Measurements from ENCODE around the gene DLEC1.
"Not testable (repeated sequence)": the region's sequence is repeated elsewhere in the genome, so short reads cannot be mapped to it uniquely, and the experiment has no call there.

DLEC1 gene

DNA sequence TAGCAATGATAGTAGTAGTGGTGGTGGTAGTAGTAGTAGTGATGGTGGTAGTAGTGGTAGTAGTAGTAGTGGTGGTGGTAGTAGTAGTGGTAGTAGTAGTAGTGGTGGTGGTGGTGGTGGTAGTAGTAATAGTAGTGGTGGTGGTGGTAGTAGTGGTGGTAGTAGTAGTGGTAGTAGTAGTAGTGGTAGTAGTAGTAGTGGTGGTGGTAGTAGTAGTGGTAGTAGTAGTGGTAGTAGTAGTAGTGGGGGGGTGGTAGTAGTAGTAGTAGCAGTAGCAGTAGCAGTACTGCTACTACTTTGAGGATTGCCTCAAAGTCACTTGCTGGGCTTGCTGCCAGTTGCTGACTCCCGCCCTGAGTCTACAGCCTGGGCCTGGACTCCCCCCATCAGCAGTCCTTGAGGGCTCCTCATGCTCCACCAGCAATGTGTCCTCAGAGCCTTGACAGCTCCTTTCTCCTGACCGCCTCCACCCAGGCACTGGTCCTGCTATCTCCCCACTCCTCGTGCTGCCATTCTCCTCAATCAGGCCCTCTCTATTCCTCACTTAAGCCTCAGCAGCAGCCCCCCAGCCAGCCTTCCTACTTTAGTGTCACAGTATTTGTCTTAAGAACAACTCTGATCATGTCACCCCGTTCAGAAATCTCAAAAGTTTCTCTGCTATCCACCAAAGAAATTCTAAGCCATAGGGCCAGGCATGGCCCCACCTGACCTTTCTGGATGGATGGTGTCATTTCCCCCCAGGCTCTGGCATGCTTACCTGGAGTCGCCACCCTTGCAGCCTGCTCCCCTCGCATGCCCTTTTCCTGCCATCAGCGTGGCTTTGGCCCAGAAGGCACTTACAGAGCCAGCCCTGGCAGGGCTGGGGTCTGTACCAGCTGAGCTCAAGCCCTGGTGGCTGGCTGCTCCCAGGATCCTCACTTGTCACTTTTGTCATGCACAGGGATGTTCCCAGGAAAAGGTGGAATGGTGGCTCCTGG, 45.6 kb downstream of the DLEC1 start:
- TF ChIP-seq, protein P1, sequence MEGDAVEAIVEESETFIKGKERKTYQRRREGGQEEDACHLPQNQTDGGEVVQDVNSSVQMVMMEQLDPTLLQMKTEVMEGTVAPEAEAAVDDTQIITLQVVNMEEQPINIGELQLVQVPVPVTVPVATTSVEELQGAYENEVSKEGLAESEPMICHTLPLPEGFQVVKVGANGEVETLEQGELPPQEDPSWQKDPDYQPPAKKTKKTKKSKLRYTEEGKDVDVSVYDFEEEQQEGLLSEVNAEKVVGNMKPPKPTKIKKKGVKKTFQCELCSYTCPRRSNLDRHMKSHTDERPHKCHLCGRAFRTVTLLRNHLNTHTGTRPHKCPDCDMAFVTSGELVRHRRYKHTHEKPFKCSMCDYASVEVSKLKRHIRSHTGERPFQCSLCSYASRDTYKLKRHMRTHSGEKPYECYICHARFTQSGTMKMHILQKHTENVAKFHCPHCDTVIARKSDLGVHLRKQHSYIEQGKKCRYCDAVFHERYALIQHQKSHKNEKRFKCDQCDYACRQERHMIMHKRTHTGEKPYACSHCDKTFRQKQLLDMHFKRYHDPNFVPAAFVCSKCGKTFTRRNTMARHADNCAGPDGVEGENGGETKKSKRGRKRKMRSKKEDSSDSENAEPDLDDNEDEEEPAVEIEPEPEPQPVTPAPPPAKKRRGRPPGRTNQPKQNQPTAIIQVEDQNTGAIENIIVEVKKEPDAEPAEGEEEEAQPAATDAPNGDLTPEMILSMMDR (IDR thresholded peaks at IDR 0.05; ENCODE audit: low read depth, low read length, missing control alignments) = no peak
- DNase-seq (ENCODE audit: low read depth) = peak; percentile 16
- in situ Hi-C loops (cut with HindIII; ENCODE audit: low sequenced_read_pairs) = loop anchor here (5.0 kb wide), 1 partner anchor 43 kb away; no protein-coding TSS in a partner anchor
- no peak overlapping the region for H3K4me3 ChIP-seq (ENCODE audit: low read depth, low read length)

DNA sequence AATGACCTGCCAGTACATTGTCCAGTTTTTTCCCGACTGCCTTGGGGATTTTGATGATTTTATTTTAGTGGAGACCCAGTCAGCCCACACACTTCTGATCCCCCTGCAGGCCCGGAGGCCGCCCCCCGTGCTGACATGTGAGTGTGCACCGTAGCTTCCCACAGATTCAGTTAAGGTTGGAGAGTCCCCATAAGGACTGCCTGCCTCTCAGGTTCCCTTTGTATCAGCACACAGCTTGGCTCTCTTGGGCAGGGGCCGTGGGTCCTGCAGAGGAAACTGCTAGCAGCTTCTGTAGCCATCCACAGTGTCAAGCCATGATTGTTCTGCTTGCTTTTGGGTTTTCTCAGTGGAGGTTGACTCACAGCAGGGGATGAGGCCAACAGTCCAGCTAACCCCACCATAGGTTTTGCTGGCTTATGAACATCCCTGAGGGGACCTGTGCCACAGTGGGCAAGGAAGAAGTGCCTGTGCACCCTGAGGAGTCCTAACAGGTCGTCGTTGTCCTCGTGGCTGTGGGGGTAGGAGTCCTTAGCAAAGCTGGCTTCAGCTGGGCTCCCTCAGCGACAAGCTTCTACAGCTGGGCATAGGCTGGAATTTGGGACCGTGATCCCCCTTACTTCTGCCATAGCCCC, 46.4 kb downstream of the DLEC1 start:
- in situ Hi-C loops (cut with HindIII; ENCODE audit: low sequenced_read_pairs) = loop anchor here (5.0 kb wide), 1 partner anchor 42 kb away; no protein-coding TSS in a partner anchor
- no peak overlapping the region for H3K4me3 ChIP-seq (ENCODE audit: low read depth, low read length)
- DNase-seq (ENCODE audit: low read depth) = no peak
- TF ChIP-seq, protein P1 (IDR thresholded peaks at IDR 0.05; ENCODE audit: low read depth, low read length, missing control alignments) = no peak

DNA sequence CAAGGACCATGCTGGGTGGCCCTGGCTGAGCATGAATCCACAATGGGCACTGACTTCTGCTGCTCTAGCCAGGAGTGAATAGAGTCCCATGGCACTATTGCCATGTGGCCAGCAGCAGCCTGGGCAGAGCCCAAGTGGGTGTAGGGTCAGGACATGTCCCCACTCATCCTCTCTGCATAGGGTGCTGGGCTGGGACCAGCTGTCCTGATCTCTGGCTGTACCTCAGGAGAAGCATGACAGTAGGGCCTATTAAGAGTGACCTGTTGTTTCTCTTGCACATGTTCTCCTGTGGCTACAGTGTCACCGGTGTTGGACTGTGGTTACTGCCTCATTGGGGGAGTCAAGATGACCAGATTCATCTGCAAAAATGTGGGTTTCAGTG, 46.9 kb downstream of the DLEC1 start:
- no peak for DNase-seq (ENCODE audit: low read depth)
- in situ Hi-C loops (cut with HindIII; ENCODE audit: low sequenced_read_pairs) = loop anchor here (5.0 kb wide), 1 partner anchor 41 kb away; no protein-coding TSS in a partner anchor
- no peak overlapping the region for H3K4me3 ChIP-seq (ENCODE audit: low read depth, low read length)
- TF ChIP-seq, protein P1 (IDR thresholded peaks at IDR 0.05; ENCODE audit: low read depth, low read length, missing control alignments) = no peak

DNA sequence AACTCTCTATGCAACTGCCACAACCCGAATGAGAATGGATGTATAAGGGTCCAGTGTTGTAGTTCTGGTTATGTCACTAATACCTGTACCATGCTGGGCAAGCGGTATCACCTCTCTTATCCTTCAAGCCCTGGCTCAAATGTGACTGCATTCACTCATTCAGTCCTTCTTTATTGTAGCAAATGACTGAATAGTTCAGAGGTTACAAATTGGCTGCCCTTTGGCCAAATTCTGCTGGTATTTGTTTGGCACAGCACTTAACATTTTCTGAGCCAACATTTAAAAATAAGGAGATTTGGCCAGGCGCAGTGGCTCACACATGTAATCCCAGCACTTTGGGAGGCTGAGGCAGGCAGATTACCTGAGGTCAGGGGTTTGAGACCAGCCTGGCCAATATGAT, 47.5 kb downstream of the DLEC1 start:
- DNase-seq (ENCODE audit: low read depth) = no peak
- TF ChIP-seq, protein P1 (IDR thresholded peaks at IDR 0.05; ENCODE audit: low read depth, low read length, missing control alignments) = no peak
- H3K4me3 ChIP-seq (ENCODE audit: low read depth, low read length) = no peak overlapping the region
- in situ Hi-C loops (cut with HindIII; ENCODE audit: low sequenced_read_pairs) = loop anchor here (5.0 kb wide), 1 partner anchor 41 kb away; no protein-coding TSS in a partner anchor

DNA sequence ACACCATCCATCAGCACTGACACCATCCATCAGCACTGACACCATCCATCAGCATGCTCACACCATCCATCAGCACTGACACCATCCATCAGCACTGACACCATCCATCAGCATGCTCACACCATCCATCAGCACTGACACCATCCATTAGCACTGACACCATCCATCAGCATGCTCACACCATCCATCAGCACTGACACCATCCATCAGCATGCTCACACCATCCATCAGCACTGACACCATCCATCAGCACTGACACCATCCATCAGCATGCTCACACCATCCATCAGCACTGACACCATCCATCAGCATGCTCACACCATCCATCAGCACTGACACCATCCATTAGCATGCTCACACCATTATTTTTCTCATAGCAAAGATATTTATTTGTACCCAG, 48.3 kb downstream of the DLEC1 start:
- not testable (repeated sequence) for H3K4me3 ChIP-seq (ENCODE audit: low read depth, low read length); DNase-seq (ENCODE audit: low read depth)
- in situ Hi-C loops (cut with HindIII; ENCODE audit: low sequenced_read_pairs) = loop anchor here (5.0 kb wide), 1 partner anchor 40 kb away; no protein-coding TSS in a partner anchor

DNA sequence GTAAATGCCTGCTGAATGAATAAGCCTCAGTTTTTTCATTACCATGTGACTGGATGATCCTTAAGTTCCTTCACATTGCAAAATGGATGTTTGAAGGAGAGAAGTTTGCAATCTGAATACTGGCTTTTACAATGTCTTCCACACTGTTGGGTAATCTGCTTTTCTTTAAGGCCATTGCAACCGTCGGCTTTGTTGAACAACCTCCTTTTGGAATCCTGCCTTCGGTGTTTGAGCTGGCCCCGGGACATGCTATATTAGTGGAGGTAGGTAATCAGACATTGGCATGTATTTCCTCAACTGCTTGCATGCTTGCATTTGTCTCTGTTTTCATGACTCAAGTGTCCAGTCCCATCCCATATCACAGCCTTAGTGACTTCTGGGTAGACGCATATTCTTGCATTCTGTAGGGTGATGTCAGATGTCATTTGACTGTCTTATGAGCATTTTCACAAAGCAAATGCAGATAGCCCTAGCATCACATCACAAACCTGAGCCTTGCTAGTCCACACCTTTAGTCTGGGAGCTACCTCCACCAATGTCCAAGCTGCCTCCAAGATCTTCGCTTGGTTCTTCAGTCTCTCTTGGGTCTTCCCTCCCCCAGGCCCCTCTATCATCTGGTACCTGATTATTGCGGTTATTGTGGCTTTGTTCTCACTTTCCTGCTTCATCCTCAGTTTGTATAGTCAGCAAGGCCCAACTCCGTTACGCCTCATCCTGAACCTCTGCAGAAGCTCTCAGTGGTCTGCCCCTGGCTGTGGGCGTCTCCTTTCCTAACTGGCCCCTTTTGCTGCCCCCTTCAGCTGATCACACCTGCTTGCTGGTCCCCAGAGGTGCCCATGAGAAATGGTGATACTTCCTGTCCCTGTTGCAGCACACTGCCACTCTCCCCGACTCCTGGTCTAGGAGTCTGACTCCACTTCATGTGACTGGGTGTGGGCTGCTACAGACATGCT, 49.4 kb downstream of the DLEC1 start:
- in situ Hi-C loops (cut with HindIII; ENCODE audit: low sequenced_read_pairs) = loop anchor here (5.0 kb wide), 1 partner anchor 39 kb away; no protein-coding TSS in a partner anchor
- TF ChIP-seq, protein P1 (IDR thresholded peaks at IDR 0.05; ENCODE audit: low read depth, low read length, missing control alignments) = no peak
- no peak for DNase-seq (ENCODE audit: low read depth)
- H3K4me3 ChIP-seq (ENCODE audit: low read depth, low read length) = no peak overlapping the region
